HG03469 (cell line): ENCODE measurements around the gene GPR158.

Source experiments
- ATAC-seq: cut with Tn5 transposase; IDR thresholded peaks from one replicate; pipeline ENCODE4 v1.9.1; 2021; ENCODE audit warnings: mild to moderate bottlenecking, moderate library complexity, moderate number of reproducible peaks; ENCODE audit not compliant: unreplicated experiment

Gene GPR158

DNA sequence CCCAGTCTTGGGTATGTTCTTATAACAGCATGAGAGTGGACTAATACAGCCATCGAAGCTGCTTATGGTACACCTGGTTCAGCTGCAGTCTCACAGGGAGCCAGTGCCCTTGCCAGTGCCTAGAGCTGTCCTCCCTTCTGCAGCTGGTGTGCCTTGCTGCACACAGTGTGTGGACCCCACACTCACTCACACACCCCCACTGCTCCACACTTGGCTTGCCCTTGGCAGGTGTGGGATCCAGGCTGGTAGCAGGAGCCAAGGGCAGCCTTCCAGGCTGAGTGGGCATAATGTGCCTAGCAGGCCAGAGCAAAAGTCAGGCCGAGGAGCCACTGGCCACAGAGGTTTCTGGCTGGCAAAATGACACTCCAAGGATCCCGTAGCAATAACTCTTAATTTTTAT, 217.3 kb downstream of the GPR158 start:
- no peak for ATAC-seq

- ATAC-seq = no peak
Observed at GRCh38 chr10:25393621-25394020, 218.8 kb downstream of the GPR158 start.

DNA sequence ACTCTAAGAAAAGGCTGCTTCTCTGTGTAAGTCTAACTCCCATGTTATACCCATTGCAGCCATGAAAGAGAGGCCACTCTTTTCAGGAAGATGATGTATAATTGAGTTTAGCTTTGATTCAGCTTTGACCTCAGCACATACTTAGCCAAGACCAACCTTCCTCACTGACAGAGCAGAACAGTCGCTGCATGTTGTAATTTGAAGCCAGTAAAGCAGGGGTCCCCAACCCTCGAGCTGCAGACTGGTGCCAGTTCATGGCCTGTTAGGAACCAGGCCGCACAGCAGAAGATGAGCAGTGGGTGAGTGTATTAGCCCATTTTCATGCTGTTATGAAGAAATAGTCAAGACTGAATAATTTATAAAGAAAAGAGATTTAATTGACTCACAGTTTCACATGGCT, 223.9 kb downstream of the GPR158 start:
- ATAC-seq = no peak

DNA sequence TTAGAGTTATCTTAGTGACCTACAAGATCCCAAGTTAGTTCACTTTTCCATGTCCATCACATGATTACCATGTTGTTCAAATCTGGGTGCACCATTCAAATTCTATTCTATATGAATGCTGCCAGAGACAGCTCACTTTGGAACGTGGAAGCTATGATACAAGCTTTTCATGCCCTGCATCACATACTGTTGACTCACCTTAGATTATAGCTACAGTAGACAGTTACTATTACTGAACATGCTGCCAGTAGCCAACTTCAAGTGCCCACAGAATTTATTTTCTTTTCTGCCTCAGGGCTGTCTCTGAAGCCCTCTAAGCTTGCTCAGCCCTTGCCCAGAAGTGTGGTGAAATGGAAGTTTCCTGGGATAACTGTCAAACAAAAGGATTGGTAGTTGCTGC, 231.1 kb downstream of the GPR158 start:
- ATAC-seq = no peak

- no peak for ATAC-seq
Observed at GRCh38 chr10:25417611-25418010, 242.8 kb downstream of the GPR158 start.

GRCh38 chr10:25425776-25426175, 251.0 kb downstream of the GPR158 start:
- ATAC-seq = no peak

- no peak for ATAC-seq
Observed at GRCh38 chr10:25436431-25436830, 261.6 kb downstream of the GPR158 start.

- no peak for ATAC-seq
Observed at GRCh38 chr10:25441270-25441669, 266.5 kb downstream of the GPR158 start.

DNA sequence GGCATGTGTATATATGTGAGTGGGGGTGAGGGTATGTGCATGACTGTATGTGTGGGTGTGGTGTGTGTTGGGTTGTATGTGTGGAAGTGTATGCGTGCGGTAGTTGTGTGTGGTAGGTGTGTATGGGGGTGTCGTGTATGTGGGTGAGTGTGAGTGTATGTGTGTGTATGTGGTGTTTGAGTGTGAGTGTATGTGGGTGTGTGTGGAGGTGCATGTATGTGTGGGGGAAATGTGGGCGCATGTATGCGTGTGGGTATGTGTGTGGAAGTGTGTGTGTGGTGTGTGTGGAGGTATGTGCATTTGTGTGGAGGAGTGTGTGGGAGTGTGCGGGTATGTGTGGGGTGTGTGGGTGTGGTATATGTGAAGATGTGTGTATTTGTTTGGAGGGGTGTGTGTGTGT, 269.5 kb downstream of the GPR158 start:
- ATAC-seq = no peak

DNA sequence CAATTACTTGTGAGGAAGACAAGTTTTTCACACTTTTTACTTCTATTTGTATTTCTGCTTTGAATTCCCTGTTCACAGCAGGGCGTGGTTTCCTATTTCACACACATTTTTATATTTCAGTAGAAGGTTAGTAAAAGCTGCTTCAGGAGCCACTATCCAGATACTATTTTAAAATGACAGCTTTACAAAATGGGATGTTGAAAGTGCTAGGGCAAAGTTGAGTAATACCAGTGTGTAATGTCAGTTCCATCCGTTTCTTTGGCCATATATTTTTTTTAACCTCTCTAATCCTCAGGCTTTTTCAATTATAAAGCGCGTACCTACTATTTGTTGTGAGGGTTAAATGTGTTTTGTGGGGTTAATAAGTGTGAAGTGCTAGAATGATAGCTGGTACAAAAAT, 276.6 kb downstream of the GPR158 start:
- no peak for ATAC-seq

DNA sequence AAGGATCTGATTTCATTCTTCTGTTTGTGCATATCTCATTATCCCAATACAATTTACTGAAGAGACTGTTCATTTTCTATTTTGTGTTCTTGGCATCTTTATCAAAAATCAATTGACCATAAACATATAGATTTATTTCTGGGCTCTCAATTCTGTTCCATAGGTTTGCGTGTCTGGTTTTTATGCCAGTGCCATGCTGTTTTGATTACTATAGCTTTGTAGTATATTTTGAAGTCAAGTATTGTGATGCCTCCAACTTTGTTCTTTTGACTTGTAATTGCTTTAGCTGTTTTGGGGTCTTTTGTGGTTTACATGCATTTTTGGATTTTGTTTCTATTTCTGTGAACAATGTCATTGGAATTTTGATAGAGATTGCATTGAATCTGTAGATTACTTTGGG, 278.8 kb downstream of the GPR158 start:
- no peak for ATAC-seq

DNA sequence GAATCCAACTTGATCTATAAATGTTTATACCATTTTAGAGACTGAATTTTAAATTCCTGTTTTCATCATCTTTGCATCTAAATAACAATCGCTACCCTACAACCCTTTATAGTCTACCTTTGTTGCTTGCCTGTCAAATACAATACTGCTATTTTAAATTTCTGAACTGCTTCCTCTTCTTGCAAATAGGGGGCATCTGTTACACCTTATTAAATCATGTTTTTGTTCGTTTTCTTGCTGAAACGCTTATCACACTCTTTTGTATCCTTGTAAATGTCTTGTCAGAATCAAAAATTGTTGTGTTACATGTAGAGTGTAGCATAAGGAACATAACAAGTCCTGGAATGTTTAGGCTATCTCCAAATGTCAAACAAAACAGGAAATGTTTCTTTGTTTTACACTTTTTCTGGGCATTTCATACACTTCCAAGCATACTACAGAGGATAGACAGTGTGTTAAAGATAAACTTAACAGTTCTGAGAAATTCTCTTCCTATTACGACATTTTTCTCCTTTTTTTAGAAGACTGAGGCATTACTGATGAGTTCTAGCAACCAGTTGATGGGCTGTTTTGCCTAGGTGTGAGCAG, 281.3 kb downstream of the GPR158 start:
- ATAC-seq = no peak

DNA sequence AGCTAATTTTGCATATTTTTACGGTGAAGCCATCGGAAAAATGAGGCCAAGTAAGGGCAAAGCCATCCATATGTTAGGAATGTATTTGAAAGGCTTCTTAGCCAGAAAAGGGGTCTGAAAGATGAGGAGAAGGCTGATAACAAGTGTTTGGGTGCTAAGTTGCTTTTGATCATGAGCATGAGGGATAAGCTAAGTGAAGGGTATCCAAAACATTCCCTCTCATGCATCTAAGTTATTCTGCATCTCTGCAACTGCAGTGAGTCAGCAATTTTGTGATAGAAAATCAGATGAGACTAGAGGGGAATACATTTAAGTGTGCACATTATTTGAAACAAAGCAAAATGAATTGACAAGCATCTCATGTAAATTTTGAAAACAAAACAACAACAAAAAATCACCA, 282.8 kb downstream of the GPR158 start:
- ATAC-seq = no peak

GRCh38 chr10:25465582-25466372, 291.0 kb downstream of the GPR158 start:
- ATAC-seq = no peak

GRCh38 chr10:25467881-25468280, 293.1 kb downstream of the GPR158 start:
- ATAC-seq = no peak

DNA sequence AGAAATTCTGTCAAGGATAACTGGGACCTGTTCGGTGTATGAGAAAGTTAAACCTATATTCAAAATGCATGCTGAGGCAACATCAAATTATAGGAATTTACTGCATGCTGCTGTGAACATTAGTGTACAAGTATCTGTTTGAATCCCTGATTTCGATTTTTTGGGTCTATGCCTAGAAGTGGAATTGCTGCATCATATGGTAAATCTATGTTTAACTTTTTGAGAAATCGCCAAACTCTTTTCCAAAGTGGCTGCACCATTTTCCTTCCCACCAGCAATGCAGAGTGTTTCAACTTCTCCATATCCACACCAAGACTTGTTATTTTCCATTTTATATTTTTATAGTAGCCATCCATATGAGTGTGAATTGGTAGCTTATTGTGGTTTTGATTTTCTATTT, 306.7 kb downstream of the GPR158 start:
- no peak for ATAC-seq

GRCh38 chr10:25483999-25484398, 309.2 kb downstream of the GPR158 start:
- ATAC-seq = no peak

GRCh38 chr10:25487266-25487665, 312.5 kb downstream of the GPR158 start:
- no peak for ATAC-seq

DNA sequence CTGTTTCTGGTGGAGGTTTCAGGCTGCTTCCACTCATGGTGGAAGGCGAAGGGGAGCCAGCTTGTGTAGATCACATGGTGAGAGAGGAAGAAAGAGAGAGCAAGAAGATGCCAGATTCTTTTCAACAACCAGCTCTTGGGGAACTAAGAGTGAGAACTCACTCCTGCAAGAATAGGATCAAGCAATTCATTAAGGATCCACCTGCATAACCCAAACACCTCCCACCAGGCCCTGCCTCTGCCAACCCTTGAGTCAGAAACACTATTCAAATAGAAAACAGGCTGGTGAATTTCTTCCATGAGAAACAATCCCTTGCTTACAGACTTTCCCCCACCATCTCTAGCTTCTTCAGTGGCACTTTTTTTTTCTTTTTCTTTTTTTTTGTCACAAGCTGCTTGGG, 317.2 kb downstream of the GPR158 start:
- ATAC-seq = no peak

GRCh38 chr10:25492680-25493079, 317.9 kb downstream of the GPR158 start:
- ATAC-seq = no peak

GRCh38 chr10:25493122-25493893, 318.5 kb downstream of the GPR158 start:
- ATAC-seq = no peak

DNA sequence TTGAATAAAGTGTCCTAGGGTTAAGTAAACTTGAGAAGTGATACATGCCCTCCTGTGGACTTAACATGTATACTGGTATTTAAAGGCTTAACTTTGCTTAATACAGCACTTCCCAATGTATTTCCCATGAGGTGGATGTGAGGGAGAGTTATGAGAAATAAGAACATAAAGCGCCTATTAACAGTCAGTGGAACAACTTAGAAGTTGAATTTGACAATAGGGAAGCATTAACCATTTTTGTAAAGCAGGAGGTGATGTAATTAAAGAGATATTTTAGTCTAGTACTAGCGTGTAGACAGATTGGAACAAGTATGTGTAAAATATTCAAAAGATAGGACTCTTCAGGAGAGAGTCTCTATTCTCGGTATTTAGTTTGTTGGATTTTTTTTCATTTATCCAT, 322.4 kb downstream of the GPR158 start:
- no peak for ATAC-seq
